ENCODE measurements around the gene NOXO1. TPM values are rescaled to one million over a fixed set of nuclear protein-coding genes. Genes with fewer than 3 reads are reported as not detected.
A peak's percentile ranks its signal among the peaks of the same experiment; 100 is the strongest.

NOXO1 gene
- total RNA-seq, 3 donors from 2014 or later (not counting 1 experiment from before 2014, with no cell fraction given), result not detected

DNA sequence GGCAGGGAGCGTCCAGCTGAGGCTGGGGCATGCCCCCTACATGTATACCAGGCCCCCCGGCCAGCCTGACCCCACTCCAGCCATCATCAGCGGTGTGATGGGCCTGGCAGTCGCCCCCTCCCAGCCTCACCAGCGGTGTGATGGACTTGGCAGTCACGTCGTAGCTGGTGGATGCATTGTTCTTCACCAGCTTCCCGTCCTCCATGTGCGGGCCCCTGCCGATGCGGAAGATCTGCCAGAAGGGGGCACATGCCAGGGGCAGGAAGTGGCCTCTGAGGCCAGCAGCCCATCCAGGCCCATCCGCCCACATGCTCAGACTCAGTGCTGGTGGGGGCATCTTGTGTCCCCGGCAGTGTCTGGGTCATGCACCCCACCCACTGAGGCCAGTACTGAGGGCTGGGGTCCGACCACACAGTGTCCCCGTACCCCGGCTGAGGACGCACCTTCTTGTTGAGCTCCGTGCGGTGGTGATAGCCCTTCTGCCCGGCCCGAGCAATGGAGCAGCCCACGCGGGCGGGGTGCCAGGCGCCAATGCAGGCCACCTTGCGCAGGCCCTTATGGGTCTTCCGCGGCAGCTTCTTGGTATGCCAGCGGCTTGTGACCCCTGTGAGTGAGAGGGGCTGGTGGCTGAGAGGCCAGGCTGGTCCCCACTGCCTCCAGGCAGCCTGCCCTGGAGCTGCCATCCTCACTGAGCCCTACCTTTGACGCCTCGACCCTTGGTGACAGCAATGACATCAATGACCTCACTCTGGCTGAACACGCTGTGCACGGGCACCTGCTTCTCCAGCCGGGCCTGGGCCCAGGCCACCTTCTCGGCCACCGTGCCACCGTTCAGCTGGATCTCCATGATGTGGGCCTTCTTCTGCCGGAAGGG, 34.5 kb downstream of the NOXO1 start:
- H3K36me3 Mint-ChIP-seq, result no peaks in the 10 kb centered on the region
- Histone ChIP-seq H3K27ac (ENCODE audit: low read length) (no peak overlapping the region), H3K4me3 (ENCODE audit: low read length) (no peak overlapping the region), H3K4me1 (ENCODE audit: control insufficient read depth, insufficient read depth, low read length) (peaks cover 16% of the 10 kb centered on the region), H3K9me3 (ENCODE audit: control insufficient read depth, insufficient read depth, low read length) (no peaks in the 10 kb centered on the region), H3K27me3 (ENCODE audit: control insufficient read depth, insufficient read depth, low read length) (no peaks in the 10 kb centered on the region), H3K36me3 (ENCODE audit: control insufficient read depth, insufficient read depth, low read length) (no peaks in the 10 kb centered on the region)
- H3K27me3 Mint-ChIP-seq (ENCODE audit: low read depth in 2 of 2), result no peaks in the 10 kb centered on the region
- H3K9me3 Mint-ChIP-seq, result no peaks in the 10 kb centered on the region
- no peak for ATAC-seq
- no peak overlapping the region for H3K4me3 Mint-ChIP-seq
- intact Hi-C loops (cut with micrococcal nuclease), result no loop called here
- no peak for DNase-seq
- no peak overlapping the region for H3K27ac Mint-ChIP-seq
- 91% methylated on average over 38 of the region's 38 CpGs for WGBS (ENCODE audit: insufficient coverage)
- no peak for TF ChIP-seq CTCF (IDR thresholded peaks at IDR 0.05)
- H3K4me1 Mint-ChIP-seq, result peaks cover 6 to 22% of the 10 kb centered on the region in 2 donors

- no peaks in the 10 kb centered on the region for H3K9me3 Mint-ChIP-seq
- H3K4me3 Mint-ChIP-seq, result no peak overlapping the region
- intact Hi-C loops (cut with micrococcal nuclease), result no loop called here
- H3K4me1 ChIP-seq (ENCODE audit: control insufficient read depth, insufficient read depth, low read length), result peaks cover 26% of the 10 kb centered on the region
- TF ChIP-seq CTCF (IDR thresholded peaks at IDR 0.05), result no peak
- H3K4me3 ChIP-seq (ENCODE audit: low read length), result no peak overlapping the region
- H3K27ac Mint-ChIP-seq, result no peak overlapping the region
- no peaks in the 10 kb centered on the region for H3K36me3 ChIP-seq (ENCODE audit: control insufficient read depth, insufficient read depth, low read length)
- peaks cover 6 to 24% of the 10 kb centered on the region in 2 donors for H3K4me1 Mint-ChIP-seq
- ATAC-seq (no peak), DNase-seq (no peak)
- H3K9me3 ChIP-seq (ENCODE audit: control insufficient read depth, insufficient read depth, low read length), result no peaks in the 10 kb centered on the region
- H3K27ac ChIP-seq (ENCODE audit: low read length), result no peak overlapping the region
- H3K27me3 ChIP-seq (ENCODE audit: control insufficient read depth, insufficient read depth, low read length), result no peaks in the 10 kb centered on the region
- H3K36me3 Mint-ChIP-seq, result no peaks in the 10 kb centered on the region
- H3K27me3 Mint-ChIP-seq (ENCODE audit: low read depth in 2 of 2), result no peaks in the 10 kb centered on the region
- WGBS (ENCODE audit: insufficient coverage), result 86% methylated on average over 19 of the region's 19 CpGs
Measured at GRCh38 chr16:1945559-1946391, 35.5 kb downstream of the NOXO1 start.

DNA sequence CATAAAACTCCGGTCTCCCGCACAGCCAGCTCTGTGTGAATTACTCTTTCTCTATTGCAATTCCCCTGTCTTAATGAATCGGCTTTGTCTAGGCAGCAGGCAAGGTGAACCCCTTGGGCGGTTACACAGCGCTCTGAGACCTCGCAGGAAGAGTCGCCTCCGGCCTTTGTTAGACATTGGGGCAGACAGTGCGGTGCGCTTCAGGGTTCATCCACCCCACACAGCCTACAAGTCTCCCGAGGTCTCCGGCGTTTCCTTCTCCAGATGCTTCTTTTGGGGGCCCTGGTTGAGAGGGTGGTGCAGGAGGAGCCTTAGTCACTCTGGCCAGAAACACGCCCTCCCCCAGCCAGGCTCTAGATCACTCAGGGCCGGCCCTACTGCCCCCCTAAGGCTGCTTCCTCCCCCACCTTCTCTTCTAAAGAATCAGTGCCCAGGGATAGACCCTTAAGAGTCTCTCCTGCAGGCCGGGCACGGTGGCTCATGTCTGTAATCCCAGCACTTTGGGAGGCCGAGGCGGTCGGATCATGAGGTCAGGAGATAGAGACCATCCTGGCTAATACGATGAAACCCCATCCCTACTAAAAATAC, 36.6 kb downstream of the NOXO1 start:
- WGBS (ENCODE audit: insufficient coverage), result 94% methylated on average over 18 of the region's 21 CpGs
- ATAC-seq (no peak), DNase-seq (no peak)
- Mint-ChIP-seq H3K4me3 (peak overlapping the region; percentile 75), H3K4me1 (peaks cover 6 to 24% of the 10 kb centered on the region in 2 donors), H3K27me3 (ENCODE audit: low read depth in 2 of 2) (no peaks in the 10 kb centered on the region), H3K9me3 (no peaks in the 10 kb centered on the region), H3K36me3 (no peaks in the 10 kb centered on the region), H3K27ac (peak overlapping the region; percentile 74 to 91)
- Histone ChIP-seq H3K27me3 (ENCODE audit: control insufficient read depth, insufficient read depth, low read length) (no peaks in the 10 kb centered on the region), H3K4me3 (ENCODE audit: low read length) (no peak overlapping the region), H3K9me3 (ENCODE audit: control insufficient read depth, insufficient read depth, low read length) (no peaks in the 10 kb centered on the region), H3K36me3 (ENCODE audit: control insufficient read depth, insufficient read depth, low read length) (no peaks in the 10 kb centered on the region), H3K27ac (ENCODE audit: low read length) (no peak overlapping the region), H3K4me1 (ENCODE audit: control insufficient read depth, insufficient read depth, low read length) (peaks cover 27% of the 10 kb centered on the region)
- intact Hi-C loops (cut with micrococcal nuclease), result no loop called here
- TF ChIP-seq CTCF (IDR thresholded peaks at IDR 0.05), result no peak

Data from natural killer cell (primary cell).